ENCODE data around the gene ARHGAP45. TPM values are rescaled to one million over a fixed set of nuclear protein-coding genes. Genes with fewer than 3 reads are reported as not detected.

ARHGAP45 gene
- total RNA-seq, 1 donor from 2014 or later = 3.0 TPM

- H3K9me3 ChIP-seq (ENCODE audit: insufficient read depth, low read depth, low read length) = no peaks in the 10 kb centered on the region
- no peak for FAIRE-seq
- no peak overlapping the region for H3K4me2 ChIP-seq (ENCODE audit: low read length)
- H3K4me3 ChIP-seq (ENCODE audit: insufficient read depth, low read depth, low read length) = no peak overlapping the region
- Mint-ChIP-seq H3K4me1 (ENCODE audit: low read depth, unreplicated experiment) (no peaks in the 10 kb centered on the region), H3K36me3 (ENCODE audit: low read depth, unreplicated experiment) (peaks cover 2% of the 10 kb centered on the region), H3K4me3 (ENCODE audit: unreplicated experiment) (no peak overlapping the region), H3K27me3 (ENCODE audit: low read depth, unreplicated experiment) (peaks cover 15% of the 10 kb centered on the region), H3K9me3 (ENCODE audit: unreplicated experiment) (no peaks in the 10 kb centered on the region), H3K27ac (ENCODE audit: unreplicated experiment) (no peak overlapping the region)
- H3K36me3 ChIP-seq (ENCODE audit: insufficient read depth, low read length) = no peaks in the 10 kb centered on the region
- H3K79me2 ChIP-seq (ENCODE audit: insufficient read depth, low read length) = no peaks in the 10 kb centered on the region
- DNase-seq (ENCODE audit: low read depth) = no peak
- H3K9ac ChIP-seq (ENCODE audit: low read length) = no peak overlapping the region
- no peaks in the 10 kb centered on the region for H4K20me1 ChIP-seq (ENCODE audit: insufficient read depth, low read length)
- no peak overlapping the region for H3K27ac ChIP-seq (ENCODE audit: low read depth, low read length)
- H3K27me3 ChIP-seq (ENCODE audit: insufficient read depth, low read length) = peaks cover 11% of the 10 kb centered on the region
- H2AFZ ChIP-seq (ENCODE audit: low read depth, low read length) = no peak overlapping the region
- H3K4me1 ChIP-seq (ENCODE audit: insufficient read depth, low read length) = no peaks in the 10 kb centered on the region
- TF ChIP-seq CTCF (IDR thresholded peaks at IDR 0.05; ENCODE audit: insufficient read depth, low read depth, low read length) (no peak), EZH2 (IDR thresholded peaks at IDR 0.05; ENCODE audit: insufficient read depth, low read length) (no peak)
Observed at GRCh38 chr19:1076046-1076386, 9.0 kb downstream of the ARHGAP45 start.

DNA sequence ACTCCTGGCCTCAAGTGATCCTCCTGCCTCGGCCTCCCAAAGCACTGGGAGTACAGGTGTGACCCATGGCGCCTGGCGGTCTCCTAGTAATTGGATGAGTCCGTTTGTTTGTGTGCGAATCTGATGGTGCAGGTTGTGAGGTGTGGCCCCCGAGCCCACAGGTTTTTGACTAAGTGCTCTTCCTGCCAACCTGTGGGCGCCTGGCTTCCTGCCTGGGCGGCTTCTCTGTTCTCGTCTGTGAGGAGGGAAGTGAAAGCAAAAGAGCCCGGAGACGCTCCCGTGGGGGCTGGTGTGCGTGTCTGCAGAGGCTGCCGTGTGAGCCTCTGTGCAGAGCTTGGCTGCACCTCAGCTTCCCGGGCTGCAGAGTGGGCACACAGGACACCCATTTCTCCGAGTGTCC lies 10.0 kb downstream of the ARHGAP45 start:
- Histone ChIP-seq H3K79me2 (ENCODE audit: insufficient read depth, low read length) (no peaks in the 10 kb centered on the region), H3K4me3 (ENCODE audit: insufficient read depth, low read depth, low read length) (no peak overlapping the region), H3K4me1 (ENCODE audit: insufficient read depth, low read length) (no peaks in the 10 kb centered on the region), H4K20me1 (ENCODE audit: insufficient read depth, low read length) (no peaks in the 10 kb centered on the region), H3K4me2 (ENCODE audit: low read length) (no peak overlapping the region), H3K27me3 (ENCODE audit: insufficient read depth, low read length) (peaks cover 5% of the 10 kb centered on the region), H3K36me3 (ENCODE audit: insufficient read depth, low read length) (no peaks in the 10 kb centered on the region), H3K9me3 (ENCODE audit: insufficient read depth, low read depth, low read length) (no peaks in the 10 kb centered on the region), H2AFZ (ENCODE audit: low read depth, low read length) (no peak overlapping the region), H3K9ac (ENCODE audit: low read length) (no peak overlapping the region), H3K27ac (ENCODE audit: low read depth, low read length) (no peak overlapping the region)
- no peak for TF ChIP-seq CTCF (IDR thresholded peaks at IDR 0.05; ENCODE audit: insufficient read depth, low read depth, low read length)
- no peak for TF ChIP-seq EZH2 (IDR thresholded peaks at IDR 0.05; ENCODE audit: insufficient read depth, low read length)
- H3K4me1 Mint-ChIP-seq (ENCODE audit: low read depth, unreplicated experiment) = no peaks in the 10 kb centered on the region
- H3K27ac Mint-ChIP-seq (ENCODE audit: unreplicated experiment) = no peak overlapping the region
- H3K4me3 Mint-ChIP-seq (ENCODE audit: unreplicated experiment) = no peak overlapping the region
- H3K36me3 Mint-ChIP-seq (ENCODE audit: low read depth, unreplicated experiment) = no peaks in the 10 kb centered on the region
- peaks cover 11% of the 10 kb centered on the region for H3K27me3 Mint-ChIP-seq (ENCODE audit: low read depth, unreplicated experiment)
- H3K9me3 Mint-ChIP-seq (ENCODE audit: unreplicated experiment) = no peaks in the 10 kb centered on the region
- no peak for FAIRE-seq
- DNase-seq (ENCODE audit: low read depth) = no peak

GRCh38 chr19:1079566-1080111 lies 12.7 kb downstream of the ARHGAP45 start:
- peaks cover 4% of the 10 kb centered on the region for H3K27me3 Mint-ChIP-seq (ENCODE audit: low read depth, unreplicated experiment)
- no peak for TF ChIP-seq EZH2 (IDR thresholded peaks at IDR 0.05; ENCODE audit: insufficient read depth, low read length)
- no peak for TF ChIP-seq CTCF (IDR thresholded peaks at IDR 0.05; ENCODE audit: insufficient read depth, low read depth, low read length)
- FAIRE-seq (no peak), DNase-seq (ENCODE audit: low read depth) (no peak)
- Histone ChIP-seq H3K27me3 (ENCODE audit: insufficient read depth, low read length) (no peaks in the 10 kb centered on the region), H2AFZ (ENCODE audit: low read depth, low read length) (no peak overlapping the region), H3K9me3 (ENCODE audit: insufficient read depth, low read depth, low read length) (no peaks in the 10 kb centered on the region), H3K36me3 (ENCODE audit: insufficient read depth, low read length) (no peaks in the 10 kb centered on the region), H3K9ac (ENCODE audit: low read length) (no peak overlapping the region), H4K20me1 (ENCODE audit: insufficient read depth, low read length) (no peaks in the 10 kb centered on the region), H3K4me2 (ENCODE audit: low read length) (no peak overlapping the region), H3K27ac (ENCODE audit: low read depth, low read length) (no peak overlapping the region), H3K4me1 (ENCODE audit: insufficient read depth, low read length) (no peaks in the 10 kb centered on the region), H3K79me2 (ENCODE audit: insufficient read depth, low read length) (no peaks in the 10 kb centered on the region), H3K4me3 (ENCODE audit: insufficient read depth, low read depth, low read length) (no peak overlapping the region)
- no peak overlapping the region for H3K4me3 Mint-ChIP-seq (ENCODE audit: unreplicated experiment)
- H3K36me3 Mint-ChIP-seq (ENCODE audit: low read depth, unreplicated experiment) = no peaks in the 10 kb centered on the region
- H3K27ac Mint-ChIP-seq (ENCODE audit: unreplicated experiment) = no peak overlapping the region
- H3K4me1 Mint-ChIP-seq (ENCODE audit: low read depth, unreplicated experiment) = no peaks in the 10 kb centered on the region
- H3K9me3 Mint-ChIP-seq (ENCODE audit: unreplicated experiment) = no peaks in the 10 kb centered on the region

Measured in astrocyte (in vitro differentiated cells and primary cell).